Prostate gland (tissue), 2 donors: ENCODE measurements around the gene IPO11.

Experiments
- POLR2A ChIP-seq: fragments of 450-650 bp; IDR thresholded peaks from one replicate; pipeline ENCODE4 v1.6.1; 2016; ENCODE audit warnings: antibody characterized with exemption, mild to moderate bottlenecking
- TF ChIP-seq, protein P1 (sequence below), 4 experiments: fragments of 200-600 bp in 2 of 4; fragments of 450-650 bp in 2 of 4; sonication (generic) in 2 of 4; IDR thresholded peaks; 1 replicate in 3 of 4; 2 replicates in 1 of 4; pipeline ENCODE4 v1.5.1; 2016 to 2019; ENCODE audit warnings: antibody characterized with exemption in 4 of 4, mild to moderate bottlenecking in 2 of 4, moderate library complexity in 2 of 4

DNA sequence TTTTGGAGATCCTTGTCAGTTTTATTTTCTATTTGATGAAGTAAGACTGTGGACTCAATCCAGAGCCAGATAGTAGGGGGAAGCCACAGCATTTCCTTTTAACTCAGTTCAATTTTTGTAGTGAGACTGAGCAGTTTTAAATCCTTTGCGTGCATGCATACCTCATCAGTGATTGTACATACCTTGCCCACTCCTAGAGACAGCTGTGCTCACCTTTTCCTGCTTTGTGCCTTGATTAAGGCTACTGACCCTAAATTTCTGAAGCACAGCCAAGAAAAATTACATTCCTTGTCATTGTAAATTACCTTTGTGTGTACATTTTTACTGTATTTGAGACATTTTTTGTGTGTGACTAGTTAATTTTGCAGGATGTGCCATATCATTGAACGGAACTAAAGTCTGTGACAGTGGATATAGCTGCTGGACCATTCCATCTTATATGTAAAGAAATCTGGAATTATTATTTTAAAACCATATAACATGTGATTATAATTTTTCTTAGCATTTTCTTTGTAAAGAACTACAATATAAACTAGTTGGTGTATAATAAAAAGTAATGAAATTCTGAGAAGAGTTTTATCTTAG is 26.7 kb upstream of the IPO11 start:
- TF ChIP-seq, protein P1, sequence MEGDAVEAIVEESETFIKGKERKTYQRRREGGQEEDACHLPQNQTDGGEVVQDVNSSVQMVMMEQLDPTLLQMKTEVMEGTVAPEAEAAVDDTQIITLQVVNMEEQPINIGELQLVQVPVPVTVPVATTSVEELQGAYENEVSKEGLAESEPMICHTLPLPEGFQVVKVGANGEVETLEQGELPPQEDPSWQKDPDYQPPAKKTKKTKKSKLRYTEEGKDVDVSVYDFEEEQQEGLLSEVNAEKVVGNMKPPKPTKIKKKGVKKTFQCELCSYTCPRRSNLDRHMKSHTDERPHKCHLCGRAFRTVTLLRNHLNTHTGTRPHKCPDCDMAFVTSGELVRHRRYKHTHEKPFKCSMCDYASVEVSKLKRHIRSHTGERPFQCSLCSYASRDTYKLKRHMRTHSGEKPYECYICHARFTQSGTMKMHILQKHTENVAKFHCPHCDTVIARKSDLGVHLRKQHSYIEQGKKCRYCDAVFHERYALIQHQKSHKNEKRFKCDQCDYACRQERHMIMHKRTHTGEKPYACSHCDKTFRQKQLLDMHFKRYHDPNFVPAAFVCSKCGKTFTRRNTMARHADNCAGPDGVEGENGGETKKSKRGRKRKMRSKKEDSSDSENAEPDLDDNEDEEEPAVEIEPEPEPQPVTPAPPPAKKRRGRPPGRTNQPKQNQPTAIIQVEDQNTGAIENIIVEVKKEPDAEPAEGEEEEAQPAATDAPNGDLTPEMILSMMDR (IDR thresholded peaks at IDR 0.05): no peak
- no peak for TF ChIP-seq POLR2A
